Fibroblast of lung (primary cell): Measurements from ENCODE around the gene SHANK3.

Experiments
- CTCF ChIP-seq, 2 donors: IDR thresholded peaks in 1 of 2; conservative IDR thresholded peaks in 1 of 2; 1 replicate in 1 of 2; 2 replicates in 1 of 2; pipeline ENCODE4 v1.5.1; 2011 to 2012; ENCODE audit warnings: low read length in 2 of 2, control low read depth in 1 of 2, inconsistent platforms in 1 of 2, low read depth in 1 of 2, mild to moderate bottlenecking in 1 of 2
- EZH2 ChIP-seq: IDR thresholded peaks from 2 replicates; pipeline ENCODE4 v1.5.1; 2012; ENCODE audit warnings: low read length, control low read depth, mild to moderate bottlenecking; ENCODE audit errors: missing control alignments

- TF ChIP-seq CTCF (conservative IDR thresholded peaks at IDR 0.05 in 1 of 2, IDR thresholded peaks at IDR 0.05 in 1 of 2; ENCODE audit: low read depth in 1 of 2, low read length in 2 of 2) (no peak), EZH2 (no peak)
Observed at GRCh38 chr22:50678218-50678650, 5.6 kb downstream of the SHANK3 start.
